Smooth muscle cell (in vitro differentiated cells): ENCODE results near the gene FOXN1. TPM values are rescaled to one million over a fixed set of nuclear protein-coding genes. Genes with fewer than 3 reads are reported as not detected.

Source experiments
- DNase-seq: peaks from one replicate; lab custom pipeline; 2025; ENCODE audit not compliant: unreplicated experiment; lab: John Stamatoyannopoulos, UW
- H2AFZ ChIP-seq: fragments of 200-600 bp; sonication (generic); 2 replicates; pipeline ENCODE4 v1.6.0; 2016; ENCODE audit warnings: antibody characterized with exemption, low read depth, mild to moderate bottlenecking
- H3F3A ChIP-seq: fragments of 200-600 bp; sonication (generic); 2 replicates; pipeline ENCODE4 v1.6.0; 2017; ENCODE audit warnings: antibody characterized with exemption, low read depth
- H3K27ac ChIP-seq: fragments of 200-600 bp; sonication (generic); 2 replicates; pipeline ENCODE4 v1.5.1; 2016; ENCODE audit warnings: low read depth, mild to moderate bottlenecking
- H3K27me3 ChIP-seq: fragments of 200-600 bp; sonication (generic); 2 replicates; pipeline ENCODE4 v1.6.1; 2016; ENCODE audit warnings: low read depth, mild to moderate bottlenecking
- H3K36me3 ChIP-seq: fragments of 200-600 bp; sonication (generic); 2 replicates; pipeline ENCODE4 v1.5.1; 2016; ENCODE audit warnings: low read depth
- H3K4me1 ChIP-seq: fragments of 200-600 bp; sonication (generic); 2 replicates; pipeline ENCODE4 v1.5.1; 2016; ENCODE audit warnings: low read depth
- H3K4me2 ChIP-seq: fragments of 200-600 bp; sonication (generic); 2 replicates; pipeline ENCODE4 v1.6.0; 2016; ENCODE audit warnings: mild to moderate bottlenecking
- H3K4me3 ChIP-seq: fragments of 200-600 bp; sonication (generic); 2 replicates; pipeline ENCODE4 v1.5.1; 2016; ENCODE audit warnings: mild to moderate bottlenecking
- H3K79me2 ChIP-seq: fragments of 200-600 bp; sonication (generic); 2 replicates; pipeline ENCODE4 v1.6.0; 2016; ENCODE audit warnings: low read depth, mild to moderate bottlenecking
- H3K9ac ChIP-seq: fragments of 200-600 bp; sonication (generic); 2 replicates; pipeline ENCODE4 v1.6.0; 2016; ENCODE audit warnings: low read depth
- H3K9me3 ChIP-seq: fragments of 200-600 bp; sonication (generic); replicated peaks from 2 replicates; pipeline ENCODE4 v1.5.1; 2016; ENCODE audit warnings: low read depth
- H4K20me1 ChIP-seq: fragments of 200-600 bp; sonication (generic); 2 replicates; pipeline ENCODE4 v1.6.0; 2016; ENCODE audit warnings: low read depth
- WGBS: methylation state at CpG from one replicate; pipeline ENCODE4 v1.1.7; 2016; ENCODE audit warnings: low lambda C conversion rate; 5-methylcytosine and 5-hydroxymethylcytosine counted together
- polyA plus RNA-seq: library from polyadenylated mRNA; unstranded; fragments of >200 nt; fragmentation: Nextera tagmentation; extraction: Ambion mirVana; gene quantifications from 2 replicates; pipeline ENCODE4 v1.2.1, GENCODE V29; 2016
- total RNA-seq: library from RNA; depleted of rRNA; stranded (reverse); fragments of >200 nt; gene quantifications from 2 replicates; pipeline ENCODE4 v1.2.3, GENCODE V29; 2014
- TF ChIP-seq, protein P1 (sequence below): fragments of 200-600 bp; sonication (generic); IDR thresholded peaks from 2 replicates; pipeline ENCODE4 v1.5.1; 2017; ENCODE audit warnings: borderline replicate concordance, mild to moderate bottlenecking, antibody characterized with exemption; ENCODE audit not compliant: insufficient read depth, poor library complexity, severe bottlenecking

FOXN1 gene
- total and polyA plus RNA-seq, 2 experiments from 2014 or later = 0.36 TPM; not detected in 1

DNA sequence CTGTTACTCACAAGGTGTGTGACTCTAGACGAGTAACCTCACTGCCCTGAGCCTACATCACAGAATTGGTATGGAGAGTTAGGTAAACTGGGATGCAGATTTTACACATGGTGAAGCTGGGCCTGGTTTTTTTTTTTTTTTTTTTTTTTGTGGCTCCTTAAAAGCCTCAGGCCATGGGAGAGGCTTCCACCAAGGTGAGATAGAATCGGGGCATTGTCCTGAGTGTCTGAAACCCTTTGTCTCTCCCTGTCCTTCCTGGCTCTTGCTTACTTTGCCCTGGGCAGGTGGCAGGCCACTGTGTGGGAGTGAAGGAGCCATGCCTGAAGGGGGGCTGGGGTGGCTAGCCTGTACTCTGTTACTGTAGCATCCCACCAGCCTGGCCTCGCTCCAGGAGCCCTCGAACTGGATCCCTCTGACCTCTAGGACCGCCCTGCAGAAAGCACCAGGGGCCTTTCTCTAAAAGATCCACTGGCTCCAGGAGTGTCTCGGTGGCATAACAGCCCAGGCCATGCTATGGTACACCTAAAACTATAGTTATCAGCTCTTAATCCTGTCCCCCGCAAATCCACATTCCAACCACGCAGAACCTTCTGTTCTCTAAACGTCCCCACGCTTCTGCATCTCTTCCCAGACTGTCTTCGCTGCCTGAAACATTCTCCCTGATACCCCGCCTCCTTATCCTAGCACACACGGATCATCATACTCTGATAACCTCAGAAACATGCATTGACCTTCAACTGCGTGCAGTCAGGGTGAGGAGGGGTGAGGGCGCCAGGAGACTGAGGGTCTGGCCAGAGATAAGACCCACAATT lies 34.4 kb upstream of the FOXN1 start:
- Histone ChIP-seq H3K9me3 (no peaks in the 10 kb centered on the region), H3K9ac (no peak overlapping the region), H4K20me1 (peaks cover 6% of the 10 kb centered on the region), H3K36me3 (no peaks in the 10 kb centered on the region), H3K4me2 (peak overlapping the region; percentile 19), H3K4me1 (peaks cover 5% of the 10 kb centered on the region), H3K27me3 (no peaks in the 10 kb centered on the region), H3K79me2 (no peaks in the 10 kb centered on the region), H3F3A (peaks cover 5% of the 10 kb centered on the region), H3K27ac (no peak overlapping the region), H2AFZ (no peak overlapping the region), H3K4me3 (no peak overlapping the region)
- DNase-seq = no peak
- WGBS = 80% methylated on average over 15 of the region's 15 CpGs
- TF ChIP-seq, protein P1, sequence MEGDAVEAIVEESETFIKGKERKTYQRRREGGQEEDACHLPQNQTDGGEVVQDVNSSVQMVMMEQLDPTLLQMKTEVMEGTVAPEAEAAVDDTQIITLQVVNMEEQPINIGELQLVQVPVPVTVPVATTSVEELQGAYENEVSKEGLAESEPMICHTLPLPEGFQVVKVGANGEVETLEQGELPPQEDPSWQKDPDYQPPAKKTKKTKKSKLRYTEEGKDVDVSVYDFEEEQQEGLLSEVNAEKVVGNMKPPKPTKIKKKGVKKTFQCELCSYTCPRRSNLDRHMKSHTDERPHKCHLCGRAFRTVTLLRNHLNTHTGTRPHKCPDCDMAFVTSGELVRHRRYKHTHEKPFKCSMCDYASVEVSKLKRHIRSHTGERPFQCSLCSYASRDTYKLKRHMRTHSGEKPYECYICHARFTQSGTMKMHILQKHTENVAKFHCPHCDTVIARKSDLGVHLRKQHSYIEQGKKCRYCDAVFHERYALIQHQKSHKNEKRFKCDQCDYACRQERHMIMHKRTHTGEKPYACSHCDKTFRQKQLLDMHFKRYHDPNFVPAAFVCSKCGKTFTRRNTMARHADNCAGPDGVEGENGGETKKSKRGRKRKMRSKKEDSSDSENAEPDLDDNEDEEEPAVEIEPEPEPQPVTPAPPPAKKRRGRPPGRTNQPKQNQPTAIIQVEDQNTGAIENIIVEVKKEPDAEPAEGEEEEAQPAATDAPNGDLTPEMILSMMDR = no peak

DNA sequence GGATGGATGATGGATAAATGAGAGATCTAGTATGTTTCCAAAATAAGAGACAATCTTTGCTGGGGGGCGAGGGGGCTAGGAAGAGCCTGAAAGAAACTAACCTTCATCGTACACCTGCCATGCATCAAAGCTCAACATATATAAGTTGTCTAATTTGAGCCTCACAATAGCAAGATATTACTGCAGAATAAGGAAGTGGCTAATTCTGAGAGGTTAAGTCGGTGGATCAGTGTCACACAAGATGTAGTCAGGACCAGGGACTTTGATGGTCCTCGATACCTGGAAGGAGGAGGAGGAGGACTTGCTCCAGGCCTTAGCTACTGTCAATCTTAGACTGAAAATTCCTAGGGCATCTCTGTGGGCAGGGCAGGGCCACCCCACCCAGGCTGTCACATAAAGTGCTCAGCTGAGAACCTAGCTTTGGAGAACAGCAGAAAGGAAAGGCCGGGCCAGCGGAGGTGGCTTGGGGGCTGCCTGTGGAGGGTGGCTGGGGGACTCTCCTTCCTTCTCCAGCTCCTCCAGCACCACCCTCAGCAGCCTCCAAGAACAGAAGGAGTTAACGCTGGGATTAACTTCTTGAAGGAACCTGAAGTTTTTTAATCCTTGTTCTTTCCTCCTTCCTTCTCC lies 33.2 kb upstream of the FOXN1 start:
- H3K4me2 ChIP-seq = no peak overlapping the region
- no peaks in the 10 kb centered on the region for H3K9me3 ChIP-seq
- H3K27me3 ChIP-seq = no peaks in the 10 kb centered on the region
- TF ChIP-seq, protein P1 = no peak
- no peak overlapping the region for H3K27ac ChIP-seq
- no peak overlapping the region for H2AFZ ChIP-seq
- DNase-seq = no peak
- H4K20me1 ChIP-seq = no peaks in the 10 kb centered on the region
- no peak overlapping the region for H3K9ac ChIP-seq
- no peak overlapping the region for H3K4me3 ChIP-seq
- H3F3A ChIP-seq = no peaks in the 10 kb centered on the region
- H3K79me2 ChIP-seq = no peaks in the 10 kb centered on the region
- WGBS = 93% methylated on average over 7 of the region's 7 CpGs
- H3K36me3 ChIP-seq = no peaks in the 10 kb centered on the region
- H3K4me1 ChIP-seq = no peaks in the 10 kb centered on the region

DNA sequence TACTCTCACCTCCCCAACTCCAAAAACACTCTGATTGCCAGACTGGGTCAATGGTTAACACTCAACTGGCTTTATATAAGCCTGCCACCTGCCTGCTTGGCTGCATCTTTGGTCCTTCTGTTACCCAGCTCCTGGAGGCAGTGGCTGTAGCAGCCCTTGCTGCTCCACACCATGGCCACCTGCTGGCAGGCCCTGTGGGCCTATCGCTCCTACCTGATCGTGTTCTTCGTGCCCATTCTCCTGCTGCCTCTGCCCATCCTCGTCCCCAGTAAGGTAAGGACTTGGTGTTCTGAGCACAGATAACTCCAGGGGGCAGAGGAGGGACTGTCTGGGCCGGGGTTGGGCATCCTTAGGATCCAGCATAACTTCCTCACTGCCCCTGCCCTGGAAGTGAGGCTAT lies 32.6 kb upstream of the FOXN1 start, which contains the start of gene SLC13A2:
SLC13A2 (plus strand) TSS at position 103 of the 400 bp plus-strand sequence; CDS start at position 172, 69 bp downstream.
- Histone ChIP-seq H3K79me2 (no peaks in the 10 kb centered on the region), H3K9ac (no peak within 1 kb of the TSS), H3K27ac (no peak within 1 kb of the TSS), H3K9me3 (no peaks in the 10 kb centered on the region), H2AFZ (no peak within 1 kb of the TSS), H3K27me3 (no peaks in the 10 kb centered on the region), H3K4me3 (no peak within 1 kb of the TSS), H4K20me1 (no peaks in the 10 kb centered on the region), H3F3A (no peaks in the 10 kb centered on the region), H3K36me3 (no peaks in the 10 kb centered on the region), H3K4me2 (no peak within 1 kb of the TSS), H3K4me1 (no peaks in the 10 kb centered on the region)
- TF ChIP-seq, protein P1 = no peak
- no peak for DNase-seq
- 81% methylated on average over 5 of the region's 5 CpGs for WGBS
